GM12801 (cell line): ENCODE results near the gene GINM1.

ENCODE experiments used
- TF ChIP-seq, protein P1 (sequence below): IDR thresholded peaks from one replicate; pipeline ENCODE4 v1.5.1; 2011; ENCODE audit warnings: control low read depth; ENCODE audit not compliant: insufficient read length; ENCODE audit errors: extremely low read depth

The GINM1 gene

DNA sequence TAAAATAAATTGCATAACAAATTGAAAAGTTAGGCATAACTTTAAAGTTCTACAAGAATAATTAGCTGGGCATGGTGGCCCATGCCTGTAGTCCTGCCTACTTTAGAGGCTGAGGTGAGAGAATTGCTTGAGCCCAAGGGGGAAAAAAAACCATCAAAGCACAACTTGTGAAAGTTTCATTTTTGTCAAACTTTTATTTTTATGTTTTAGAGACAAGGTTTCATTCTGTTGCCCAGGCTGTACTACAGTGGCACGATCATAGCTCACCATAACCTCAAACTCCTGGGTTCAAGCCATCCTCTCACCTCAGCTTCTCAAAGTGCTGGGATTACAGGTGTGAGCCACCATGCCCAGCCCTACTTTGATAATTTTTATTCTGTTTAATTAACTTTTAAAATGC, 68.1 kb downstream of the GINM1 start:
- TF ChIP-seq, protein P1, sequence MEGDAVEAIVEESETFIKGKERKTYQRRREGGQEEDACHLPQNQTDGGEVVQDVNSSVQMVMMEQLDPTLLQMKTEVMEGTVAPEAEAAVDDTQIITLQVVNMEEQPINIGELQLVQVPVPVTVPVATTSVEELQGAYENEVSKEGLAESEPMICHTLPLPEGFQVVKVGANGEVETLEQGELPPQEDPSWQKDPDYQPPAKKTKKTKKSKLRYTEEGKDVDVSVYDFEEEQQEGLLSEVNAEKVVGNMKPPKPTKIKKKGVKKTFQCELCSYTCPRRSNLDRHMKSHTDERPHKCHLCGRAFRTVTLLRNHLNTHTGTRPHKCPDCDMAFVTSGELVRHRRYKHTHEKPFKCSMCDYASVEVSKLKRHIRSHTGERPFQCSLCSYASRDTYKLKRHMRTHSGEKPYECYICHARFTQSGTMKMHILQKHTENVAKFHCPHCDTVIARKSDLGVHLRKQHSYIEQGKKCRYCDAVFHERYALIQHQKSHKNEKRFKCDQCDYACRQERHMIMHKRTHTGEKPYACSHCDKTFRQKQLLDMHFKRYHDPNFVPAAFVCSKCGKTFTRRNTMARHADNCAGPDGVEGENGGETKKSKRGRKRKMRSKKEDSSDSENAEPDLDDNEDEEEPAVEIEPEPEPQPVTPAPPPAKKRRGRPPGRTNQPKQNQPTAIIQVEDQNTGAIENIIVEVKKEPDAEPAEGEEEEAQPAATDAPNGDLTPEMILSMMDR: no peak

DNA sequence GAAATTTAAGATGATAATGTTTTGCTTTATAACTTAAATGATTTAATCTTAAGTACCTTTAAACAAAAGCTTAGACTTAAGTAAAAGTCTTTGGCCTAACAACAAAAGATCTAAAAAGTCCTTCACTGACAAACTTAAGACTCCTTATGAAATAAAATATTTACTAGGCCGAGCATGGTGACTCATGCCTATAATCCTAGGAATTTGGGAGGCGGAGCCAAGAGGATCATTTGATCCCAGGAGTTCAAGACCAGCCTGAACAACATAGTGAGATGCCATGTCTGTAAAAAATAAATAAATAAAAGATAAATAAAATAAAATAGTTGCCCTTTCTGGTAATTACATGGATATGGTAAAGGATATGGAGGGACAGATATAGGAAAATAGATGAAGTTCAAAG, 69.9 kb downstream of the GINM1 start:
- TF ChIP-seq, protein P1: no peak
